ENCODE data around the gene ATP5MG. TPM values are rescaled to one million over a fixed set of nuclear protein-coding genes. Genes with fewer than 3 reads are reported as not detected.

ATP5MG gene
- total RNA-seq, 1 experiment from 2014 or later, result 537 TPM

DNA sequence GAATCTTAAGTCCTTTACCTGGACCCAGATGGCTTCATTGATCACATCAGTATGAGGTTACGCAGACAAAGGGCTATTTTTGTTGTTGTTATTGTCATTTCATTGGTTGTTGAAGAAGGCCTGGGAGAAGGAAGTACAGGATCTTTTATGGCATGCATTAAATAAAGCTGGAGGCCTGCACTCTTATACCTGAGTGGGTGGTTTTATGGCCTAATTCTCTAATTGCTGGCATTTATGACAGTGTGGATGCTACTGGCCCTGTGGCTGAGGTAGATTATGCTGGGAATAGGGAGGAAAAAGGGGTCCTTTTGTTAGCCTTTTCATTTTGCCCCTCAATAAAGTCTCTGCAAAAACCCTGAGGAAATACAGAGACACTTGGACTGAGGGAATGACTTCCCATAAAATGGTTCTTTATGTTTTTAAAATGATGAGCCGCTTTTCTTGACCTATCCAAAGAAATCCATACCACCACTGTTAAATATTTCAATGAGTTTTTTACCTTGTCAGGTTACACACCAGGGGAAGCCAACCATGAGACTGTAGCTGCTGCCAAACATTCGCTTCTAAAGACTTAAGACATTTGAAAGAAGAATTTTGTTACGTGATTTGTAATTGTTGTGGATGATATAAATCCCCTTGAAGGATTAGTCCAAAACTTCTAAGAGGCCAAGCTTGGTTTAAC, 41.6 kb downstream of the ATP5MG start:
- no peak for DNase-seq
- POLR2A ChIA-PET, result no interaction called here
- Histone ChIP-seq H3K36me3 (ENCODE audit: control insufficient read depth, insufficient read depth, low read length) (no peaks in the 10 kb centered on the region), H3K27me3 (replicated peaks; ENCODE audit: control insufficient read depth, insufficient read depth, low read length) (no peaks in the 10 kb centered on the region), H3K4me3 (ENCODE audit: low read depth, low read length) (no peak overlapping the region), H3K4me1 (peaks cover 14% of the 10 kb centered on the region), H3K9me3 (no peaks in the 10 kb centered on the region)
- peaks cover 34% of the 10 kb centered on the region for H3K4me1 Mint-ChIP-seq (ENCODE audit: low read depth, unreplicated experiment)
- H3K9me3 Mint-ChIP-seq (ENCODE audit: unreplicated experiment), result no peaks in the 10 kb centered on the region
- H3K36me3 Mint-ChIP-seq (ENCODE audit: insufficient read depth, unreplicated experiment), result peaks cover 36% of the 10 kb centered on the region
- no peak for TF ChIP-seq CTCF (IDR thresholded peaks at IDR 0.05; ENCODE audit: insufficient read depth in 1 of 2, low read depth in 1 of 2, low read length in 1 of 2, severe bottlenecking in 1 of 2, unreplicated experiment in 1 of 2)
- H3K4me3 Mint-ChIP-seq (ENCODE audit: unreplicated experiment), result no peak overlapping the region
- no TSS peak for BruUV-seq (replicated peaks)
- no peaks in the 10 kb centered on the region for H3K27me3 Mint-ChIP-seq (ENCODE audit: insufficient read depth, unreplicated experiment)
- intact Hi-C loops (cut with micrococcal nuclease; ENCODE audit: unreplicated experiment), result no loop called here
- no peak overlapping the region for H3K27ac Mint-ChIP-seq (ENCODE audit: unreplicated experiment)
- CTCF ChIA-PET, result no interaction called here

DNA sequence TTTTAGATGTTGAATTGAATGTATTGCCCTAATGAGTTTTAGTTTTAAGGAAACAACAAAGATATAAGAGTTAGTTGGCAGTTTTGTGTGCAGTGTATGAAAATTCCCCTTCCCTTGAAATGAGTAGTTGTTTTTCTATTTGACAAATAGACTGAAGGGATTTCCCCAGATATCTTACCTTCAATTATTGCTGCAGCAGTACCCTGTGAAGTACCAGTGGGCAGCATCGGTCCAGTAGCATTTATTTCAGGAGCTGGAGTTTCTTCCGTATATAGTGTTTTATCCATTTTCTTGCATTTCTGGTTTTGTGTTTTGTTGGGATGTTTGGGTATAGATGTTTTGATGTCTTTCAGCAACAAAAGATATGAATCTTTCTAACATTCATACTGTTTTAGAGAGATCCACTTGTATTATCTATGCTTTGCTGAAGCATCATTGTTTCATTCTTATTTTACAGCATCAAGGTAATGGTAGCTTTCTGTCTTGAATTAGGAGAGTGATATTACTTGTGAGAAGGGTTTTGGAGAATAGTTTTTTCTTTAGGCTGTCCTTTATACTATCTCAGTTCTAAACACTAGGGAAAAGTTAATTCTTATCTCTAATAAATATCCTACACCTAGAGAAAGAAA, 42.3 kb downstream of the ATP5MG start:
- H3K36me3 Mint-ChIP-seq (ENCODE audit: insufficient read depth, unreplicated experiment), result peaks cover 32% of the 10 kb centered on the region
- no peak overlapping the region for H3K4me3 Mint-ChIP-seq (ENCODE audit: unreplicated experiment)
- H3K4me1 Mint-ChIP-seq (ENCODE audit: low read depth, unreplicated experiment), result peaks cover 29% of the 10 kb centered on the region
- no peaks in the 10 kb centered on the region for H3K9me3 ChIP-seq
- H3K4me1 ChIP-seq, result peaks cover 8% of the 10 kb centered on the region
- intact Hi-C loops (cut with micrococcal nuclease; ENCODE audit: unreplicated experiment), result no loop called here
- no peaks in the 10 kb centered on the region for H3K27me3 ChIP-seq (replicated peaks; ENCODE audit: control insufficient read depth, insufficient read depth, low read length)
- ChIA-PET CTCF (no interaction called here), POLR2A (no interaction called here)
- no peaks in the 10 kb centered on the region for H3K9me3 Mint-ChIP-seq (ENCODE audit: unreplicated experiment)
- H3K4me3 ChIP-seq (ENCODE audit: low read depth, low read length), result no peak overlapping the region
- no peaks in the 10 kb centered on the region for H3K27me3 Mint-ChIP-seq (ENCODE audit: insufficient read depth, unreplicated experiment)
- no peak for DNase-seq
- TF ChIP-seq CTCF (IDR thresholded peaks at IDR 0.05; ENCODE audit: insufficient read depth in 1 of 2, low read depth in 1 of 2, low read length in 1 of 2, severe bottlenecking in 1 of 2, unreplicated experiment in 1 of 2), result no peak
- H3K27ac Mint-ChIP-seq (ENCODE audit: unreplicated experiment), result no peak overlapping the region
- no peaks in the 10 kb centered on the region for H3K36me3 ChIP-seq (ENCODE audit: control insufficient read depth, insufficient read depth, low read length)
- BruUV-seq (replicated peaks), result no TSS peak

- intact Hi-C loops (cut with micrococcal nuclease; ENCODE audit: unreplicated experiment), result no loop called here
- Histone ChIP-seq H3K4me3 (ENCODE audit: low read depth, low read length) (no peak overlapping the region), H3K27me3 (replicated peaks; ENCODE audit: control insufficient read depth, insufficient read depth, low read length) (no peaks in the 10 kb centered on the region), H3K36me3 (ENCODE audit: control insufficient read depth, insufficient read depth, low read length) (0 out of 2 replicates have a peak, but pooled peaks cover 2% of the 10 kb centered on the region), H3K4me1 (no peaks in the 10 kb centered on the region), H3K9me3 (no peaks in the 10 kb centered on the region)
- Mint-ChIP-seq H3K9me3 (ENCODE audit: unreplicated experiment) (no peaks in the 10 kb centered on the region), H3K36me3 (ENCODE audit: insufficient read depth, unreplicated experiment) (peaks cover 31% of the 10 kb centered on the region), H3K4me3 (ENCODE audit: unreplicated experiment) (no peak overlapping the region), H3K27ac (ENCODE audit: unreplicated experiment) (no peak overlapping the region), H3K27me3 (ENCODE audit: insufficient read depth, unreplicated experiment) (no peaks in the 10 kb centered on the region), H3K4me1 (ENCODE audit: low read depth, unreplicated experiment) (peaks cover 13% of the 10 kb centered on the region)
- no peak for DNase-seq
- ChIA-PET CTCF (no interaction called here), POLR2A (no interaction called here)
- no peak for TF ChIP-seq CTCF (IDR thresholded peaks at IDR 0.05; ENCODE audit: insufficient read depth in 1 of 2, low read depth in 1 of 2, low read length in 1 of 2, severe bottlenecking in 1 of 2, unreplicated experiment in 1 of 2)
- BruUV-seq (replicated peaks), result no TSS peak
Observed at GRCh38 chr11:118447423-118447822, 46.0 kb downstream of the ATP5MG start.
